ENCODE data around the gene EPHB1.
"Not testable (repeated sequence)": the region's sequence is repeated elsewhere in the genome, so short reads cannot be mapped to it uniquely, and the experiment has no call there.

EPHB1 gene

DNA sequence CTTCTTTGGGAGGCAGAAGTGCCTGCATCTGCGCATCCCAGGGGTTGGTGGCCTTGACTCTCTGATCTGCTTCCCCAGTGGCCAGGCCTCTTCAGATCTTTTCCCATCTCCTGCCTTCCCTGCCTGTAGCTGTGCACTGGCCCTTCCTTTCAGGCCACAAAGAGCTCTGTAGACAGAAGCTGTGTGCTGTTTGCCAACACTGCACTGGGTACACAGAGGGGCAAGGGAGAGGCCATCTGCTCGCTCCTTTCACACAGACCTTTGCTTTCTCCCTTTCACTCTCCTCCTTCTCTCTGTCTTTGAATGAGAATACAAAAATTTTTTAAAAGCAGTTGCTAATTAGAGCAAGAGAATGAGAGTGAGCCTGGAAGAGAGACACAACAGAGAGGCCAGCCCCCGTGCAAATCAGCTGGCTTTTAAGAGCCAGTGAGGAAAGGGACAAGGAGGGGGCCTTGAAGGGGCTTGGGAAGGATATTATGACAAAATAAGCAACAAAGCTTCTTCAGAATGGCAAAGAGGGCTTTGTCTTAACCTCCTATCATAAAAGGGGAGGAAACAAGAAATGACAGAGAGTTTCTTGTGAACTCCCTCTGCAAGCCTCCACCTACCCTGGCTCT lies 170.9 kb downstream of the EPHB1 start:
- H3K4me3 ChIP-seq (ENCODE audit: low read depth, low read length), result no peak overlapping the region
- no peak for TF ChIP-seq CTCF (IDR thresholded peaks at IDR 0.05; ENCODE audit: insufficient read depth, low read length, missing control alignments)
- ChIA-PET CTCF (no interaction called here), POLR2A (no interaction called here)
- DNase-seq (ENCODE audit: low read depth, low spot score), result no peak

DNA sequence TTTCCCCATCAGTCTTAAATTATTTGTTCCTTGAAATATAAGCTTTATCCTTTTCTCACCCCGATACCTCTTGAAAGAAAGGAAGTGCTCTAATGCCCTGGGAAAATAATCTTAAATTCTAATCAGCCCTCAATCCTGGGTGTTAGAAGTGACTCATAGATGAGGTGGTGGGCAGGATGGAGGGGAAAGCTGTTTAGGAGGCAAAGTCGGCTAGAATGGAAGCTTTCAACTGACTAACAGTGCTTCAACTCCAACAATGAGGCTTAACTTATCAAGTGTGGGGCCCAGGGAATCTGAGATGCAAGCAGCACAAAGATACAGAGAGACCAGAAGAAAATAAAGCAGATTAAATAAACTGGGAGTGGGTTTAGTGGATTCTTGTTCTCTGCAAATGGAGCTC lies 175.8 kb downstream of the EPHB1 start:
- no peak for TF ChIP-seq CTCF (IDR thresholded peaks at IDR 0.05; ENCODE audit: insufficient read depth, low read length, missing control alignments)
- no peak for DNase-seq (ENCODE audit: low read depth, low spot score)
- H3K4me3 ChIP-seq (ENCODE audit: low read depth, low read length), result no peak overlapping the region
- CTCF ChIA-PET, result no interaction called here
- POLR2A ChIA-PET, result no interaction called here

- ChIA-PET CTCF (no interaction called here), POLR2A (no interaction called here)
- DNase-seq (ENCODE audit: low read depth, low spot score), result no peak
- no peak overlapping the region for H3K4me3 ChIP-seq (ENCODE audit: low read depth, low read length)
- TF ChIP-seq CTCF (IDR thresholded peaks at IDR 0.05; ENCODE audit: insufficient read depth, low read length, missing control alignments), result no peak
Observed at GRCh38 chr3:134971306-134971705, 176.2 kb downstream of the EPHB1 start.

GRCh38 chr3:134971907-134972306 lies 176.8 kb downstream of the EPHB1 start:
- CTCF ChIA-PET; H3K4me3 ChIP-seq (ENCODE audit: low read depth, low read length): not testable (repeated sequence)

DNA sequence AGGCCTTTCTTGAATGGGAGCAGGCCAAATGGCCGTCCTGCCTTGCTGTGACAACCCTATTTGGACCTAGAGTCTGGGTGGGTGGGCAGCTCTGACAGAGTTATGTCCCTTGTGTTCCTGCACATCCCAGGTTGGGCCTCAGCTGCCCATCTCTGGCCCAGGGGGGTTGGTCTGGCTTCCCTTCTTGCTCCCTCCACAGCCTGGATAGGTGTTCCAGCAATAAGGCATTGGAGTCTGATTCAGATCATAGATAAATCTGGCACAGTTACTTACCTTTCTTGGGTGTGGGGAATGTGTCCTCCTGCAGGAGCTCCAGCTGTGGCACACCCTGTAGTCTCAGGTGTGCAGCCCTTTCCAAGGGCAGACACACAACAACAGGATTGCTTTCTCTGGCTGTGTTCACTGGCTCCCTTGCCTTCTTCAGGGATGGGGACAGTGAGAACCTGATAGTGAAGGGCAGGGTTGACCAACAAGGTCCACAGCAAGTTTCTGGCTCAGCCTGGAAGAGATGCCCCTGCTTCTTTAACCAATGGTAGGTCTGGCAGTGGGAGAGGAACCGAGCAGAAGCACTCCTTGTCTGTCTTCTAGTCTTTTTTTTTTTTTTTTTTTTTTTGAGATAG lies 177.9 kb downstream of the EPHB1 start:
- no peak for DNase-seq (ENCODE audit: low read depth, low spot score)
- CTCF ChIA-PET, result no interaction called here
- POLR2A ChIA-PET, result no interaction called here
- no peak for TF ChIP-seq CTCF (IDR thresholded peaks at IDR 0.05; ENCODE audit: insufficient read depth, low read length, missing control alignments)
- no peak overlapping the region for H3K4me3 ChIP-seq (ENCODE audit: low read depth, low read length)

More at GRCh38 chr3:134971907-134972306, 176.8 kb downstream of the EPHB1 start:
- POLR2A ChIA-PET; DNase-seq (ENCODE audit: low read depth, low spot score): not testable (repeated sequence)

DNA sequence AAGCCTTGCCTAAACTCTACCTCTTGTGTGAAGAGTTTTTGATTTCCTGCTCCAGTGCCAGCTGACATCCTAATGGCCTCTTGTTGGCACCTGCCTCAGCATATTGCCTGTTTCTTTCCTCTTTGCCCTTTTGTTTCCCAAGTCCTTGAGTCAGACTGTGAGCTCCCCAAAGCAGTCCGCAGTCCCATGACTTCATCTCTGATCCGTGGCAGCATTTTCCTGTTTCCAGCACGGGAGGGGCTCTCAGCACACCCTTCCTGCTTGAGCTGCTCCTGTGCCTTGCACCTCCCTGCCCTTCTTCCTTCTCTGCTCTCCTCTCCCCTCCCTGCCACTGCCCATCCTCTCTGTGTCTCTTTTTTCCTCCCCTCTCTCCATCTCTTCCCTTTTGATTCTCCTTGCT lies 179.6 kb downstream of the EPHB1 start:
- no peak overlapping the region for H3K4me3 ChIP-seq (ENCODE audit: low read depth, low read length)
- CTCF ChIA-PET, result no interaction called here
- DNase-seq (ENCODE audit: low read depth, low spot score), result no peak
- no peak for TF ChIP-seq CTCF (IDR thresholded peaks at IDR 0.05; ENCODE audit: insufficient read depth, low read length, missing control alignments)
- POLR2A ChIA-PET, result no interaction called here

- CTCF ChIA-PET, result no interaction called here
Observed at GRCh38 chr3:134976948-134977347, 181.9 kb downstream of the EPHB1 start.

More at GRCh38 chr3:134976948-134977347, 181.9 kb downstream of the EPHB1 start:
- H3K4me3 ChIP-seq (ENCODE audit: low read depth, low read length), result no peak overlapping the region
- POLR2A ChIA-PET, result no interaction called here
- TF ChIP-seq CTCF (IDR thresholded peaks at IDR 0.05; ENCODE audit: insufficient read depth, low read length, missing control alignments), result no peak
- no peak for DNase-seq (ENCODE audit: low read depth, low spot score)

Data from AG04449 (cell line).